T-helper 2 cell treated with Interferon-gamma antibody and Interleukin-4, amounts not matched to agents 5 μg/mL and 100 μg/mL, for 36 hours (primary cell): ENCODE data around the gene PXDN.
"Not testable (repeated sequence)": the region's sequence is repeated elsewhere in the genome, so short reads cannot be mapped to it uniquely, and the experiment has no call there.

ENCODE experiments used
- DNase-seq: peaks from one replicate; pipeline ENCODE4 v3.0.0; 2021; ENCODE audit warnings: low spot score
- H3K27ac Mint-ChIP-seq: one replicate; pipeline ENCODE4 v1.8.0; 2021; ENCODE audit warnings: mild to moderate bottlenecking, mixed read lengths
- H3K27me3 Mint-ChIP-seq: one replicate; pipeline ENCODE4 v1.8.0; 2021; ENCODE audit warnings: low read depth, mixed read lengths
- H3K36me3 Mint-ChIP-seq: one replicate; pipeline ENCODE4 v1.8.0; 2021; ENCODE audit warnings: low read depth, mixed read lengths
- H3K4me1 Mint-ChIP-seq: one replicate; pipeline ENCODE4 v1.8.0; 2021; ENCODE audit warnings: low read depth, mixed read lengths
- H3K4me3 Mint-ChIP-seq: one replicate; pipeline ENCODE4 v1.8.0; 2022; ENCODE audit warnings: mild to moderate bottlenecking, moderate library complexity, mixed read lengths
- H3K9me3 Mint-ChIP-seq: one replicate; pipeline ENCODE4 v1.8.0; 2021; ENCODE audit warnings: mixed read lengths

Gene PXDN

GRCh38 chr2:1718339-1719220 is 25.7 kb downstream of the PXDN start:
- Mint-ChIP-seq H3K9me3 (no peaks in the 10 kb centered on the region), H3K36me3 (no peaks in the 10 kb centered on the region), H3K4me1 (no peaks in the 10 kb centered on the region), H3K4me3 (no peak overlapping the region), H3K27ac (no peak overlapping the region), H3K27me3 (no peaks in the 10 kb centered on the region)
- no peak for DNase-seq

- Mint-ChIP-seq H3K27ac (no peak overlapping the region), H3K36me3 (no peaks in the 10 kb centered on the region), H3K4me1 (no peaks in the 10 kb centered on the region), H3K9me3 (no peaks in the 10 kb centered on the region), H3K27me3 (no peaks in the 10 kb centered on the region), H3K4me3 (no peak overlapping the region)
- no peak for DNase-seq
Measured at GRCh38 chr2:1717113-1717512, 27.2 kb downstream of the PXDN start.

- no peak overlapping the region for H3K4me3 Mint-ChIP-seq
- no peaks in the 10 kb centered on the region for H3K4me1 Mint-ChIP-seq
- no peak for DNase-seq
- H3K27me3 Mint-ChIP-seq: no peaks in the 10 kb centered on the region
- H3K27ac Mint-ChIP-seq: no peak overlapping the region
- H3K9me3 Mint-ChIP-seq: no peaks in the 10 kb centered on the region
- H3K36me3 Mint-ChIP-seq: no peaks in the 10 kb centered on the region
Measured at GRCh38 chr2:1716441-1716840, 27.9 kb downstream of the PXDN start.

GRCh38 chr2:1716014-1716305 is 28.4 kb downstream of the PXDN start:
- not testable (repeated sequence) for H3K9me3 Mint-ChIP-seq, H3K4me3 Mint-ChIP-seq, DNase-seq, H3K27ac Mint-ChIP-seq, H3K27me3 Mint-ChIP-seq, H3K36me3 Mint-ChIP-seq, H3K4me1 Mint-ChIP-seq

GRCh38 chr2:1715184-1716013 is 28.9 kb downstream of the PXDN start:
- Mint-ChIP-seq H3K27ac (no peak overlapping the region), H3K27me3 (no peaks in the 10 kb centered on the region), H3K4me1 (no peaks in the 10 kb centered on the region), H3K36me3 (no peaks in the 10 kb centered on the region), H3K4me3 (no peak overlapping the region), H3K9me3 (no peaks in the 10 kb centered on the region)
- no peak for DNase-seq

- Mint-ChIP-seq H3K4me1 (no peaks in the 10 kb centered on the region), H3K4me3 (no peak overlapping the region), H3K27me3 (no peaks in the 10 kb centered on the region)
Measured at GRCh38 chr2:1714291-1715064, 29.8 kb downstream of the PXDN start.

GRCh38 chr2:1713839-1714236 is 30.5 kb downstream of the PXDN start:
- DNase-seq: no peak
- Mint-ChIP-seq H3K4me3 (no peak overlapping the region), H3K4me1 (no peaks in the 10 kb centered on the region), H3K27ac (no peak overlapping the region), H3K9me3 (no peaks in the 10 kb centered on the region), H3K36me3 (no peaks in the 10 kb centered on the region), H3K27me3 (no peaks in the 10 kb centered on the region)

More at GRCh38 chr2:1714291-1715064, 29.8 kb downstream of the PXDN start:
- no peaks in the 10 kb centered on the region for H3K9me3 Mint-ChIP-seq
- DNase-seq: no peak
- no peak overlapping the region for H3K27ac Mint-ChIP-seq
- no peaks in the 10 kb centered on the region for H3K36me3 Mint-ChIP-seq

GRCh38 chr2:1713142-1713838 is 31.0 kb downstream of the PXDN start:
- H3K4me1 Mint-ChIP-seq: no peaks in the 10 kb centered on the region
- no peaks in the 10 kb centered on the region for H3K36me3 Mint-ChIP-seq
- no peak for DNase-seq
- no peak overlapping the region for H3K27ac Mint-ChIP-seq
- H3K27me3 Mint-ChIP-seq: no peaks in the 10 kb centered on the region
- no peaks in the 10 kb centered on the region for H3K9me3 Mint-ChIP-seq
- H3K4me3 Mint-ChIP-seq: no peak overlapping the region

GRCh38 chr2:1709946-1710560 is 34.3 kb downstream of the PXDN start:
- Mint-ChIP-seq H3K36me3 (no peaks in the 10 kb centered on the region), H3K27me3 (no peaks in the 10 kb centered on the region), H3K9me3 (no peaks in the 10 kb centered on the region), H3K4me3 (no peak overlapping the region), H3K27ac (no peak overlapping the region), H3K4me1 (no peaks in the 10 kb centered on the region)
- DNase-seq: no peak

- no peaks in the 10 kb centered on the region for H3K36me3 Mint-ChIP-seq
- no peak overlapping the region for H3K4me3 Mint-ChIP-seq
- no peaks in the 10 kb centered on the region for H3K9me3 Mint-ChIP-seq
- no peaks in the 10 kb centered on the region for H3K4me1 Mint-ChIP-seq
- DNase-seq: no peak
- H3K27me3 Mint-ChIP-seq: no peaks in the 10 kb centered on the region
- H3K27ac Mint-ChIP-seq: no peak overlapping the region
Measured at GRCh38 chr2:1709335-1709605, 35.0 kb downstream of the PXDN start.

- Mint-ChIP-seq H3K4me3 (no peak overlapping the region), H3K9me3 (no peaks in the 10 kb centered on the region), H3K27me3 (no peaks in the 10 kb centered on the region), H3K4me1 (no peaks in the 10 kb centered on the region), H3K36me3 (no peaks in the 10 kb centered on the region), H3K27ac (no peak overlapping the region)
- no peak for DNase-seq
Measured at GRCh38 chr2:1708476-1709334, 35.6 kb downstream of the PXDN start.

GRCh38 chr2:1707771-1708418 is 36.4 kb downstream of the PXDN start:
- no peaks in the 10 kb centered on the region for H3K36me3 Mint-ChIP-seq
- H3K27me3 Mint-ChIP-seq: no peaks in the 10 kb centered on the region
- H3K9me3 Mint-ChIP-seq: no peaks in the 10 kb centered on the region
- no peaks in the 10 kb centered on the region for H3K4me1 Mint-ChIP-seq
- DNase-seq: no peak
- H3K27ac Mint-ChIP-seq: no peak overlapping the region
- no peak overlapping the region for H3K4me3 Mint-ChIP-seq
